Measurements from ENCODE around the gene PDE4D. TPM values are rescaled to one million over a fixed set of nuclear protein-coding genes. Genes with fewer than 3 reads are reported as not detected.

The PDE4D gene
- total RNA-seq, 1 experiment from 2014 or later, result 3.3 TPM

DNA sequence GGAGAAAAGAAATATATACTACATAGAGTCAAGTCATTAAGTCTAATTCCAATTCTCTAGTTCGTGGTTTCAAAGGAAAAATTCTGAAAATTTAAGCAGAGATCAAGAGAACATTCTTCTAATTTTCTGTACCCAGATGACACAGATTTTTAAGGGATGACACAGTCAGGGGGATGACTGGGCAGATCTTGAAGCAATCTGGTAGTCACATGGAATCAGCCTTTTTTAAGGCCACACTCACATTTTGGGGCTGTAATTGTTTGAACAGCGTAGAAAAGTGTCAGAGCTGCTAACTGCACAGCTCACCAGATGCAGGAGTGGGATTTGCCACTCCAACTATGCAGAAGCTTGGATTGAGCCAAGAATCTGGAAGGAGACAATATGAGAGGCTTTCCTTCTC is 20.4 kb downstream of the PDE4D start (continued):
- TF ChIP-seq, protein P1, sequence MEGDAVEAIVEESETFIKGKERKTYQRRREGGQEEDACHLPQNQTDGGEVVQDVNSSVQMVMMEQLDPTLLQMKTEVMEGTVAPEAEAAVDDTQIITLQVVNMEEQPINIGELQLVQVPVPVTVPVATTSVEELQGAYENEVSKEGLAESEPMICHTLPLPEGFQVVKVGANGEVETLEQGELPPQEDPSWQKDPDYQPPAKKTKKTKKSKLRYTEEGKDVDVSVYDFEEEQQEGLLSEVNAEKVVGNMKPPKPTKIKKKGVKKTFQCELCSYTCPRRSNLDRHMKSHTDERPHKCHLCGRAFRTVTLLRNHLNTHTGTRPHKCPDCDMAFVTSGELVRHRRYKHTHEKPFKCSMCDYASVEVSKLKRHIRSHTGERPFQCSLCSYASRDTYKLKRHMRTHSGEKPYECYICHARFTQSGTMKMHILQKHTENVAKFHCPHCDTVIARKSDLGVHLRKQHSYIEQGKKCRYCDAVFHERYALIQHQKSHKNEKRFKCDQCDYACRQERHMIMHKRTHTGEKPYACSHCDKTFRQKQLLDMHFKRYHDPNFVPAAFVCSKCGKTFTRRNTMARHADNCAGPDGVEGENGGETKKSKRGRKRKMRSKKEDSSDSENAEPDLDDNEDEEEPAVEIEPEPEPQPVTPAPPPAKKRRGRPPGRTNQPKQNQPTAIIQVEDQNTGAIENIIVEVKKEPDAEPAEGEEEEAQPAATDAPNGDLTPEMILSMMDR (IDR thresholded peaks at IDR 0.05), result no peak
- TF ChIP-seq, protein P2, sequence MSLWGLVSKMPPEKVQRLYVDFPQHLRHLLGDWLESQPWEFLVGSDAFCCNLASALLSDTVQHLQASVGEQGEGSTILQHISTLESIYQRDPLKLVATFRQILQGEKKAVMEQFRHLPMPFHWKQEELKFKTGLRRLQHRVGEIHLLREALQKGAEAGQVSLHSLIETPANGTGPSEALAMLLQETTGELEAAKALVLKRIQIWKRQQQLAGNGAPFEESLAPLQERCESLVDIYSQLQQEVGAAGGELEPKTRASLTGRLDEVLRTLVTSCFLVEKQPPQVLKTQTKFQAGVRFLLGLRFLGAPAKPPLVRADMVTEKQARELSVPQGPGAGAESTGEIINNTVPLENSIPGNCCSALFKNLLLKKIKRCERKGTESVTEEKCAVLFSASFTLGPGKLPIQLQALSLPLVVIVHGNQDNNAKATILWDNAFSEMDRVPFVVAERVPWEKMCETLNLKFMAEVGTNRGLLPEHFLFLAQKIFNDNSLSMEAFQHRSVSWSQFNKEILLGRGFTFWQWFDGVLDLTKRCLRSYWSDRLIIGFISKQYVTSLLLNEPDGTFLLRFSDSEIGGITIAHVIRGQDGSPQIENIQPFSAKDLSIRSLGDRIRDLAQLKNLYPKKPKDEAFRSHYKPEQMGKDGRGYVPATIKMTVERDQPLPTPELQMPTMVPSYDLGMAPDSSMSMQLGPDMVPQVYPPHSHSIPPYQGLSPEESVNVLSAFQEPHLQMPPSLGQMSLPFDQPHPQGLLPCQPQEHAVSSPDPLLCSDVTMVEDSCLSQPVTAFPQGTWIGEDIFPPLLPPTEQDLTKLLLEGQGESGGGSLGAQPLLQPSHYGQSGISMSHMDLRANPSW (CRISPR knock-in tag; conservative IDR thresholded peaks at IDR 0.05; ENCODE audit: low read depth), result no peak
- TF ChIP-seq USF2 (CRISPR knock-in tag; IDR thresholded peaks at IDR 0.05) (no peak), SMAD4 (CRISPR knock-in tag; IDR thresholded peaks at IDR 0.05) (no peak), CREM (CRISPR knock-in tag; IDR thresholded peaks at IDR 0.05) (no peak), ZNF121 (CRISPR knock-in tag; IDR thresholded peaks at IDR 0.05) (no peak)

DNA sequence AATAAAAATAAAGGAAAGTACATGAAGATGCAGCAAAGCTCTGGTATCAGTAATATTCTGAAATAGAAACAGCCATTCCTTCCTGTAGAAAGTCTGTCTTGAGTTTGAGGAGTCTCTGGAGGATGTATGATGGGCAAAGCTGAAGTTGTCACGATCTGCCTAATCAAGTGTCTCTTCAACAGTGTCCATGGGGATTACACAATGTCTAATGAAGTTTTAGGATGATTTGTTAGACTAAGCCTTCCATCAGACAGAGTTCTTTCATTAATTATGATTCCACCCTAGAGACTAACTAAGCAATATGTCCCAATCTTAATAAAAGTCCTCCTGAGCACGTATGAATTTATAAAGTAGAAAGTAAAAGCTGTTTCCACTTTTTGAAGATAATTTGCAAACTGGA is 26.9 kb downstream of the PDE4D start:
- TF ChIP-seq AR (CRISPR knock-in tag; IDR thresholded peaks at IDR 0.05) (no peak), NFYB (CRISPR knock-in tag; conservative IDR thresholded peaks at IDR 0.05; ENCODE audit: low read depth) (no peak), CREM (CRISPR knock-in tag; IDR thresholded peaks at IDR 0.05) (no peak)
- TF ChIP-seq, protein P3, sequence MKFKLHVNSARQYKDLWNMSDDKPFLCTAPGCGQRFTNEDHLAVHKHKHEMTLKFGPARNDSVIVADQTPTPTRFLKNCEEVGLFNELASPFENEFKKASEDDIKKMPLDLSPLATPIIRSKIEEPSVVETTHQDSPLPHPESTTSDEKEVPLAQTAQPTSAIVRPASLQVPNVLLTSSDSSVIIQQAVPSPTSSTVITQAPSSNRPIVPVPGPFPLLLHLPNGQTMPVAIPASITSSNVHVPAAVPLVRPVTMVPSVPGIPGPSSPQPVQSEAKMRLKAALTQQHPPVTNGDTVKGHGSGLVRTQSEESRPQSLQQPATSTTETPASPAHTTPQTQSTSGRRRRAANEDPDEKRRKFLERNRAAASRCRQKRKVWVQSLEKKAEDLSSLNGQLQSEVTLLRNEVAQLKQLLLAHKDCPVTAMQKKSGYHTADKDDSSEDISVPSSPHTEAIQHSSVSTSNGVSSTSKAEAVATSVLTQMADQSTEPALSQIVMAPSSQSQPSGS (CRISPR knock-in tag; IDR thresholded peaks at IDR 0.05; ENCODE audit: borderline replicate concordance, low read depth), result no peak
- peaks cover 3% of the 10 kb centered on the region for H3K9me3 Mint-ChIP-seq
- ChIA-PET POLR2A (no interaction called here), CTCF (no interaction called here)
- no peak overlapping the region for H3K4me3 Mint-ChIP-seq
- no peaks in the 10 kb centered on the region for H3K36me3 Mint-ChIP-seq
- peaks cover 36% of the 10 kb centered on the region for H3K4me1 Mint-ChIP-seq
- no peaks in the 10 kb centered on the region for H3K27me3 Mint-ChIP-seq (ENCODE audit: low read depth)
- H3K27ac Mint-ChIP-seq, result 0 out of 2 replicates have a peak overlapping the region, but pooled peaks have one; percentile 13
- DNase-seq (ENCODE audit: low spot score), result no peak
- no peak for ATAC-seq

- no peak for DNase-seq (ENCODE audit: low spot score)
Measured at GRCh38 chr5:59864718-59865117, 28.8 kb downstream of the PDE4D start.

More at GRCh38 chr5:59864718-59865117, 28.8 kb downstream of the PDE4D start:
- no peak overlapping the region for H3K27ac Mint-ChIP-seq
- peaks cover 3% of the 10 kb centered on the region for H3K9me3 Mint-ChIP-seq
- H3K27me3 Mint-ChIP-seq (ENCODE audit: low read depth), result no peaks in the 10 kb centered on the region
- POLR2A ChIA-PET, result no interaction called here
- no peaks in the 10 kb centered on the region for H3K36me3 Mint-ChIP-seq
- no peak overlapping the region for H3K4me3 Mint-ChIP-seq
- ATAC-seq, result peak; percentile 83
- TF ChIP-seq JUN (CRISPR knock-in tag; IDR thresholded peaks at IDR 0.05), result no peak
- TF ChIP-seq CREB1 (CRISPR knock-in tag; IDR thresholded peaks at IDR 0.05), result no peak
- no peak for TF ChIP-seq AR (CRISPR knock-in tag; IDR thresholded peaks at IDR 0.05)
- no peak for TF ChIP-seq ZBTB21 (CRISPR knock-in tag; IDR thresholded peaks at IDR 0.05; ENCODE audit: borderline replicate concordance)
- no peak for TF ChIP-seq ATF3 (CRISPR knock-in tag; conservative IDR thresholded peaks at IDR 0.05)
- TF ChIP-seq NR2C2 (CRISPR knock-in tag; IDR thresholded peaks at IDR 0.05), result no peak
- TF ChIP-seq, protein P4, sequence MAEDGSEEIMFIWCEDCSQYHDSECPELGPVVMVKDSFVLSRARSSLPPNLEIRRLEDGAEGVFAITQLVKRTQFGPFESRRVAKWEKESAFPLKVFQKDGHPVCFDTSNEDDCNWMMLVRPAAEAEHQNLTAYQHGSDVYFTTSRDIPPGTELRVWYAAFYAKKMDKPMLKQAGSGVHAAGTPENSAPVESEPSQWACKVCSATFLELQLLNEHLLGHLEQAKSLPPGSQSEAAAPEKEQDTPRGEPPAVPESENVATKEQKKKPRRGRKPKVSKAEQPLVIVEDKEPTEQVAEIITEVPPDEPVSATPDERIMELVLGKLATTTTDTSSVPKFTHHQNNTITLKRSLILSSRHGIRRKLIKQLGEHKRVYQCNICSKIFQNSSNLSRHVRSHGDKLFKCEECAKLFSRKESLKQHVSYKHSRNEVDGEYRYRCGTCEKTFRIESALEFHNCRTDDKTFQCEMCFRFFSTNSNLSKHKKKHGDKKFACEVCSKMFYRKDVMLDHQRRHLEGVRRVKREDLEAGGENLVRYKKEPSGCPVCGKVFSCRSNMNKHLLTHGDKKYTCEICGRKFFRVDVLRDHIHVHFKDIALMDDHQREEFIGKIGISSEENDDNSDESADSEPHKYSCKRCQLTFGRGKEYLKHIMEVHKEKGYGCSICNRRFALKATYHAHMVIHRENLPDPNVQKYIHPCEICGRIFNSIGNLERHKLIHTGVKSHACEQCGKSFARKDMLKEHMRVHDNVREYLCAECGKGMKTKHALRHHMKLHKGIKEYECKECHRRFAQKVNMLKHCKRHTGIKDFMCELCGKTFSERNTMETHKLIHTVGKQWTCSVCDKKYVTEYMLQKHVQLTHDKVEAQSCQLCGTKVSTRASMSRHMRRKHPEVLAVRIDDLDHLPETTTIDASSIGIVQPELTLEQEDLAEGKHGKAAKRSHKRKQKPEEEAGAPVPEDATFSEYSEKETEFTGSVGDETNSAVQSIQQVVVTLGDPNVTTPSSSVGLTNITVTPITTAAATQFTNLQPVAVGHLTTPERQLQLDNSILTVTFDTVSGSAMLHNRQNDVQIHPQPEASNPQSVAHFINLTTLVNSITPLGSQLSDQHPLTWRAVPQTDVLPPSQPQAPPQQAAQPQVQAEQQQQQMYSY (CRISPR knock-in tag; IDR thresholded peaks at IDR 0.05), result no peak
- TF ChIP-seq MYBL2 (CRISPR knock-in tag; IDR thresholded peaks at IDR 0.05), result no peak
- H3K4me1 Mint-ChIP-seq, result peaks cover 38% of the 10 kb centered on the region
- CTCF ChIA-PET, result interaction anchor here (1.3 kb wide), 1 partner anchor 51 kb away, joined by 4 read pairs; no protein-coding TSS in a partner anchor
